ENCODE results near the gene HS3ST1.
"Not testable (repeated sequence)": the region's sequence is repeated elsewhere in the genome, so short reads cannot be mapped to it uniquely, and the experiment has no call there.

The HS3ST1 gene

DNA sequence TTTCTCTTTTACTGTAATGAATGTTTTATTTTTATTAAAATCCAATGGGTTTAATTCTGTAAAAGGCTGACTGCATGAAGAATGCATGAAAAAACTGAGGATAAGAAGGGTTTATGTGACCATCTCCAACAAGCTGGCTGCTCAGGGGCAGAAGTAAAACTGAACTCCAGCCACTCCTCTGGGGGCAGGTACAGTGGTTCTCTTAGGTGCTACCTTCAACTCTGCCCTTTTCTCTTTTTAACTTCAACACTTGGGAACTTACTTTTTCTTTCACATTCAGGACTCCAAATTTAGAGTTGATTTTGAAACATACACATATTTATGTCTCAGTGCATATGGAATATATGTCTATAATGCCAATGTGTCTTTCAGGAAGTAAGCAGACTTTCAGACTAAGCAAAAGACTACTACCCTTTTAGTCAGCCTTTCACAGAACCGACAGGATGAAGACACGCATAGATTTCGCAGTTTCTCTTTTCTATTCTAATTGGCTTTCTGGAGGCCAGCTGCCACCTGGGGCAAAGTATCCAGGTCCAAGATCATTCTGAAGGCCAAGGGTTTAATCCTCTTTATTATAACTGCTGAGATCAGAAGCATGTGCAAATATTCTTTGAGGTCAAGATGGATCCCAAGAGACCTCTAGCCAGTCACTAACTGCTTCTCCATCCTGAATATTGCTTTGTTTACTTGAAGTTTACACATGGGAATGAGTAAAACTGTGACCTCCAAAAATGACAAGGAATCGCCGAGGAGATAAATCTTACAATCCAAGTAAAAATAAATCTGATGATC is 30.7 kb downstream of the HS3ST1 start:
- no peak for DNase-seq

GRCh38 chr4:11397146-11397545 is 31.5 kb downstream of the HS3ST1 start:
- no peak for DNase-seq

- no peak for DNase-seq
These were observed 35.1 kb downstream of the HS3ST1 start for GRCh38 chr4:11393551-11393950.

GRCh38 chr4:11384072-11384471 is 44.6 kb downstream of the HS3ST1 start:
- DNase-seq, result not testable (repeated sequence)

GRCh38 chr4:11376571-11376970 is 52.1 kb downstream of the HS3ST1 start:
- DNase-seq, result no peak

GRCh38 chr4:11376146-11376545 is 52.5 kb downstream of the HS3ST1 start:
- no peak for DNase-seq

DNA sequence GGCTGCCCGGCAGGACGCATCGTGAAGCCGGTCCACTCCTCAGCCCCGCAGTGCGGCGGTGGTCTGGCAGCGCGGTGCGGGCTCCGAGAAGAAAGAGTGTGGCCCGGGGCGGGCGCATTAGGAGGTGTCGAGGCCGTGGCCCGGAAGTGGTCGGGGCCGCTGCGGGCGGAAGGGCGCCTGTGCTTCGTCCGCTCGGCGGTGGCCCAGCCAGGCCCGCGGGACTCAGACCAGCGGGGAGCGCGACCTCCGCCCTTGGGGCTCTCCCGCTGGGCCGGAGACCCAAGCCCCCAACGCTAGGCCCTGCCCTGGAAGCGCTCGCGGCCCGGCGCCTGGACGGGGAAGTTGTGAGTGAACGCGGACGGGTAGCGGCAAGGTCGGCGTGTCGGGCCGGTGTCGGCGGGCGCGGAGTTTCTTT is 60.0 kb downstream of the HS3ST1 start:
- no peak for DNase-seq

DNA sequence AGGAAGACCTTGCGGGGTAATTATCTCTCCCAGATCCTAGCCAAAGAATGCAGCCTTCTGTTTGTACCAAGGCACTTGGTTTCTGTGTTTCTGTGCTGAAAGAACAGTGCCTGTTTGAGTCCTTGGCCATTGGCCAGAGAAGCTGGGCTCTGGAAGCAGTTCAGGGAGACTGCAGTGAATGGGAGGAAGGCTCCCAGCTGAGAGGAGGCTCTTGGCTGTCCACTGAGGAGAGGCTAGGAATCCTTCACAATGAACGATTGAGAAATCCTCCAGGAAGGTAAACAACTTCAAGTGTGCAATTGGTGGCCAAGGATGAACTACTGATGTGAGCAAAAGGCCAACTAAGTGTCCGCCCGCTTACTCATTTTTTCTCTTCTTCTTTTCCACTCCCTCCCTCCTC is 61.3 kb downstream of the HS3ST1 start:
- no peak for DNase-seq

GRCh38 chr4:11366859-11367258 is 61.8 kb downstream of the HS3ST1 start:
- DNase-seq, result no peak

DNA sequence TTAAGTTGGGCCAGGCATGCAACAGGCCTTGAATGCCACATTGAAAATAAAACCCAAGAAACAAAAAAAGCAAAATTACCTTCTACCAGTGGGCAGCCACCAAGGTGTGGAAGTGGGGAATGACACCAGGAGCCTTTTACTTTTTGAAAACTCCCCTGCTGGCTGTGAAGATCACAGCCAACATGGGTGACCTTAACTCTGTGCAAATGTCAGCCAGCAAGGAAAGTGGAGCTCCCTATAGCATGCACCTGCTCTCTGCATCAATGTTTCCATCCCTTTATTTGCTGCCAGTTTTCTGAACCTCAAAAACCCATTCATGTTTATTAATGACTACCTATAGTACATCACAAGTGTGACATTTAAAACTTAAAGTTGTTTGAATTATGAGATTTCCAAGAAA is 63.7 kb downstream of the HS3ST1 start:
- DNase-seq, result no peak

DNA sequence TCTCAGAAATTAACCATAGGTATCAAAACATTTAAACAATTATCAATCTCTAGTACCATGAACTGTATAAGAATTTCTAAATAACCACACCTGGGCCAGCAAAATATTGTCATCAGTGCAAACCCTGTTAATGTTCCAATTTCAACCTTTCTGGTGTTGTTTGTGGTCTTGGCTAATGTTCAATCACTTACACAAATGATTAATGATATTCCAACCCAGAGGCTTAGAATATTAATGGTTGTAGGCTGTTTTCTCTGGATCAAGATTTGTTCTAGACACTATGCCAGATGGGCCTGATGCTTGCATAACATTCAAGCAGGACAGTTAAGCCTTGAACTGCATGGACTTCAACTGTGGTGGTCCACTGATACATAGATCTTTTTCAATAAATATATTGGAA is 69.1 kb downstream of the HS3ST1 start:
- no peak for DNase-seq

DNA sequence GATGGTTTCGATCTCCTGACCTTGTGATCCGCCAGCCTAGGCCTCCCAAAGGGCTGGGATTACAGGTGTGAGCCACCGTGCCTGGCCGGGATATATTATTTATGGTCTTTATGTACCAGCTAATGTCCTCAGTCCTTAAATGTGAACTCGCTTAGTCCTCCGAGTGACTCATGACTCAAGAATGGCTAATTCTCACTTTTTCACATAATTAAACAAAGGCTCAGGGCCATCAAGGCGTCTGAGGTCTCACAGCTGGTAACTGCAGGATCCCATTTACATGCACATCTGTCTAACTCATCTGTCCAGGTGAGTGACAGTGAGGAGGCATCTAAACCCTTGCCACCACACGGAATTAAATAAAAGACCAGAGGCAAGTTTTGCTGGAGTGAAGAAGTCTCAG is 73.5 kb downstream of the HS3ST1 start:
- DNase-seq, result no peak

GRCh38 chr4:11354531-11354930 is 74.2 kb downstream of the HS3ST1 start:
- no peak for DNase-seq

DNA sequence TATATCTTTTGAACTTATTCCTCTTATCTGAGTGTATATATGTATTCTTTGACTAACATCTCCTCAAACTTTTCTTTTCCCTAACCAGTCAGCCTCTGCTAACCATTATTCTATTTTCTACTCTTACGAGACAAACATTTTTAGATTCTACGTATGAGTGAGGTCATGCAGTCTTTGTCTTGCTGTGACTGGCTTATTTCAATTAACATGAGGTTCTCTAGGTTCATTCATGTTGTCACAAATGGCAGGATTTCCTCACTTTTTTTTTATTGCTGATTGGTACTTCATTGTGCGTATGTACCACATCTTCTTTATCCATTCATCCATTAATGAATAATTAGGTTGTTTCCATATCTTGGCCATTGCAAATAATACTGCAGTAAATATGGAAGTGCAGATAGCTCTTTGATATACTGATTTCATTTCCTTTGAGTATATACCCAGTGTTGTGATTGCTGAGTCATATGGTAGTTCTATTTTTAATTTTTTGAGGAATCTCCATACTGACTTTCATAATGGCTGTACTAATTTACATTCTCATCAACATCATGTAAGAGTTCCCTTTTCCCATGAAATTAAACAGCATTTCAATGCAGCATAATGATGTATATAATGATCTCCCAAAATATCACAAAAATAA is 80.1 kb downstream of the HS3ST1 start:
- DNase-seq, result no peak

- DNase-seq, result no peak
These were observed 83.8 kb downstream of the HS3ST1 start for GRCh38 chr4:11344916-11345315.

GRCh38 chr4:11343536-11343935 is 85.2 kb downstream of the HS3ST1 start:
- DNase-seq, result no peak
